HepG2 (cell line): ENCODE results near the gene TBKBP1.

ENCODE experiments used
- MYC ChIP-seq: sonication (generic); formaldehyde crosslinking; IDR thresholded peaks from 2 replicates; pipeline ENCODE4 v1.9.0; 2021; ENCODE audit warnings: missing genetic modification reagents, borderline replicate concordance
- TBP ChIP-seq: sonication (generic); formaldehyde crosslinking; IDR thresholded peaks from 2 replicates; pipeline ENCODE4 v1.5.0; 2020; ENCODE audit warnings: missing genetic modification reagents
- YY1 ChIP-seq: IDR thresholded peaks from 2 replicates; pipeline ENCODE4 v1.6.1; 2011; ENCODE audit warnings: low read length, low read depth, moderate library complexity, mild to moderate bottlenecking; ENCODE audit not compliant: insufficient read depth, insufficient replicate concordance
- TF ChIP-seq, protein P1 (sequence below): IDR thresholded peaks from 2 replicates; pipeline ENCODE4 v1.6.1; 2012; ENCODE audit warnings: inconsistent platforms

DNA sequence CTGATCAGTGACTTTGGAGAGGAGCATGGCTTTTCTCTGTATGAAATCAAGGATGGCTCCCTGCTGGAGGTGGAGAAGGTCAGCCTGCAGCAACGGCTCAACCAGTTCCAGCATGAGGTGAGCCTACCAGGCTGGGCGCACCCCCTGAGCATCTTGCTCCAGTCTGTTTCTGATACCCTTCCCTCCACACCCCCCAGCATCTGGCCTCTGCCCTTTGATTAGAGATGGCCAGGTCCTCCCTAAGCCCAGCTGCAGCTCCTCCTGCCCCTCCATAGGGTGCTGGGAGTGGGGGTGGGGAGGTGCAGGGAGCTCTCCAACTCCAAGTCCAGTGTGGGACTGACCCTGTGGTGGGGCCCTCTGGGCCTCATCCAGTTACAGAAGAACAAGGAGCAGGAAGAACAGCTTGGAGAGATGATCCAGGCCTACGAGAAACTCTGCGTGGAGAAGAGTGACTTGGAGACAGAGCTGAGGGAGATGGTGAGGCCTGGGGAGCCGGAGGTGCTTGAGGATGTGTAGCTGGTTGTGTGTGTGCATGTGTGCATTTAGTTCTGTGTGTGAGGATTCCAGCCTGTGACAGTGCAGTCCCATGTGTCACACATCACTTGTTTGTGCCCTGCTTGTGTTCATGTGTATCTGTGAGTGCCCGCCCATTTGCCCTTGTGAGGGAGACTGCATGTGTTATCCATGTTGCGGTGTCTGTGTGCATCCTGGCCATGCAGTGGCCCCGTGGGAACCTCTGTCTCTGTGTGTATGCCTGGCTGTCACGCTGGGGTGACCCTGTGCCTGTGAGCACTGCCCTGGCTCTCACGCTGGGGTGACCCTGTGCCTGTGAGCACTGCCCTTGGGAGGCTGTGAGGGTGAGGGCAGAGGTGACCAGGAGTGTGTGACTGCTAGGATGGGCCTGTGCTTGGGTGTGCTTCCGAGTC, 3.0 kb downstream of the TBKBP1 start:
- TF ChIP-seq MYC (CRISPR knock-in tag) (no peak), YY1 (no peak), TBP (no peak)
- TF ChIP-seq, protein P1, sequence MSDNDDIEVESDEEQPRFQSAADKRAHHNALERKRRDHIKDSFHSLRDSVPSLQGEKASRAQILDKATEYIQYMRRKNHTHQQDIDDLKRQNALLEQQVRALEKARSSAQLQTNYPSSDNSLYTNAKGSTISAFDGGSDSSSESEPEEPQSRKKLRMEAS, result no peak
